Measurements from ENCODE around the gene CYP3A4. TPM values are rescaled to one million over a fixed set of nuclear protein-coding genes. Genes with fewer than 3 reads are reported as not detected.

CYP3A4 gene
- polyA plus RNA-seq, 1 of the 3 experiments (the other 2 are of a cell fraction): not detected

DNA sequence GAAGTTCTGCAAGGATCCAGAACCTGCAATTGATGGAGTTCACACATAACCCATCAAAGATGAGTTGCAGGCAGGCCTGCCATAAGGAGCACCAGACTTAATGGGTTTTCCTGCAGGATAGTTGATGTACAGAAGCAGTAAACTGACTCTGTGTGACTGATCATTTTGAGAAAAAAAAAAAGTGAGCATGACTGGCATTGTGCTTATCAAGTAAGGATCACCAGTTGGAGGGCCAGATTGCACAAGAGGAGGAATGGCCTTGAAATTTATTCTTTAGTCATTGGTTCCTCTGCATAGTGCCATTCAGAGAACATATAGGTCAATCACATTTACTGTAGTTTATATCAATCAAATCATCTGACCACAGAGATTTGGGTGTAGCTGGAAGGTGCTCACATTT lies 47.6 kb upstream of the CYP3A4 start:
- no peak overlapping the region for H2AFZ ChIP-seq (ENCODE audit: low read depth)
- no peaks in the 10 kb centered on the region for H3K9me2 ChIP-seq
- no peak overlapping the region for H3K4me2 ChIP-seq
- no peak for DNase-seq
- CTCF ChIA-PET: interaction anchor here (1.1 kb wide), 1 partner anchor 14 kb away, joined by 3 read pairs; no protein-coding TSS in a partner anchor
- no peaks in the 10 kb centered on the region for H3K4me1 ChIP-seq (ENCODE audit: control insufficient read depth in 1 of 2, insufficient read depth in 2 of 2, low read depth in 1 of 2, low read length in 1 of 2)
- TF ChIP-seq, protein P1, sequence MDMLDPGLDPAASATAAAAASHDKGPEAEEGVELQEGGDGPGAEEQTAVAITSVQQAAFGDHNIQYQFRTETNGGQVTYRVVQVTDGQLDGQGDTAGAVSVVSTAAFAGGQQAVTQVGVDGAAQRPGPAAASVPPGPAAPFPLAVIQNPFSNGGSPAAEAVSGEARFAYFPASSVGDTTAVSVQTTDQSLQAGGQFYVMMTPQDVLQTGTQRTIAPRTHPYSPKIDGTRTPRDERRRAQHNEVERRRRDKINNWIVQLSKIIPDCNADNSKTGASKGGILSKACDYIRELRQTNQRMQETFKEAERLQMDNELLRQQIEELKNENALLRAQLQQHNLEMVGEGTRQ (IDR thresholded peaks at IDR 0.05; ENCODE audit: borderline replicate concordance, low read depth, low read length): no peak
- TF ChIP-seq GATA2 (CRISPR knock-in tag; IDR thresholded peaks at IDR 0.05): no peak
- TF ChIP-seq, protein P2, sequence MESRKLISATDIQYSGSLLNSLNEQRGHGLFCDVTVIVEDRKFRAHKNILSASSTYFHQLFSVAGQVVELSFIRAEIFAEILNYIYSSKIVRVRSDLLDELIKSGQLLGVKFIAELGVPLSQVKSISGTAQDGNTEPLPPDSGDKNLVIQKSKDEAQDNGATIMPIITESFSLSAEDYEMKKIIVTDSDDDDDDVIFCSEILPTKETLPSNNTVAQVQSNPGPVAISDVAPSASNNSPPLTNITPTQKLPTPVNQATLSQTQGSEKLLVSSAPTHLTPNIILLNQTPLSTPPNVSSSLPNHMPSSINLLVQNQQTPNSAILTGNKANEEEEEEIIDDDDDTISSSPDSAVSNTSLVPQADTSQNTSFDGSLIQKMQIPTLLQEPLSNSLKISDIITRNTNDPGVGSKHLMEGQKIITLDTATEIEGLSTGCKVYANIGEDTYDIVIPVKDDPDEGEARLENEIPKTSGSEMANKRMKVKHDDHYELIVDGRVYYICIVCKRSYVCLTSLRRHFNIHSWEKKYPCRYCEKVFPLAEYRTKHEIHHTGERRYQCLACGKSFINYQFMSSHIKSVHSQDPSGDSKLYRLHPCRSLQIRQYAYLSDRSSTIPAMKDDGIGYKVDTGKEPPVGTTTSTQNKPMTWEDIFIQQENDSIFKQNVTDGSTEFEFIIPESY (IDR thresholded peaks at IDR 0.05; ENCODE audit: borderline replicate concordance, low read depth): no peak
- TF ChIP-seq, protein P3, sequence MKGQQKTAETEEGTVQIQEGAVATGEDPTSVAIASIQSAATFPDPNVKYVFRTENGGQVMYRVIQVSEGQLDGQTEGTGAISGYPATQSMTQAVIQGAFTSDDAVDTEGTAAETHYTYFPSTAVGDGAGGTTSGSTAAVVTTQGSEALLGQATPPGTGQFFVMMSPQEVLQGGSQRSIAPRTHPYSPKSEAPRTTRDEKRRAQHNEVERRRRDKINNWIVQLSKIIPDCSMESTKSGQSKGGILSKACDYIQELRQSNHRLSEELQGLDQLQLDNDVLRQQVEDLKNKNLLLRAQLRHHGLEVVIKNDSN (IDR thresholded peaks at IDR 0.05; ENCODE audit: borderline replicate concordance, low read depth): no peak
- TF ChIP-seq FOXM1 (IDR thresholded peaks at IDR 0.05; ENCODE audit: low read depth): no peak
- TF ChIP-seq, protein P4, sequence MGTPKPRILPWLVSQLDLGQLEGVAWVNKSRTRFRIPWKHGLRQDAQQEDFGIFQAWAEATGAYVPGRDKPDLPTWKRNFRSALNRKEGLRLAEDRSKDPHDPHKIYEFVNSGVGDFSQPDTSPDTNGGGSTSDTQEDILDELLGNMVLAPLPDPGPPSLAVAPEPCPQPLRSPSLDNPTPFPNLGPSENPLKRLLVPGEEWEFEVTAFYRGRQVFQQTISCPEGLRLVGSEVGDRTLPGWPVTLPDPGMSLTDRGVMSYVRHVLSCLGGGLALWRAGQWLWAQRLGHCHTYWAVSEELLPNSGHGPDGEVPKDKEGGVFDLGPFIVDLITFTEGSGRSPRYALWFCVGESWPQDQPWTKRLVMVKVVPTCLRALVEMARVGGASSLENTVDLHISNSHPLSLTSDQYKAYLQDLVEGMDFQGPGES (IDR thresholded peaks at IDR 0.05; ENCODE audit: low read depth, low read length): no peak
- TF ChIP-seq RFX5 (IDR thresholded peaks at IDR 0.05; ENCODE audit: low read length): no peak
- no peak for TF ChIP-seq GABPA (IDR thresholded peaks at IDR 0.05; ENCODE audit: low read depth)
- no peak for TF ChIP-seq TEAD4 (IDR thresholded peaks at IDR 0.05; ENCODE audit: borderline replicate concordance, insufficient read depth)
- H3K27ac ChIP-seq (ENCODE audit: low read depth in 2 of 2, low read length in 1 of 2): no peak overlapping the region
- H3K9ac ChIP-seq: no peak overlapping the region
- H3K79me2 ChIP-seq (ENCODE audit: insufficient read depth): no peaks in the 10 kb centered on the region
- peaks cover 26% of the 10 kb centered on the region for H3K27me3 ChIP-seq (ENCODE audit: insufficient read depth)
- no peaks in the 10 kb centered on the region for H3K36me3 ChIP-seq (replicated peaks in 1 of 2; ENCODE audit: control insufficient read depth in 1 of 2, insufficient read depth in 2 of 2, low read length in 1 of 2)
- no peaks in the 10 kb centered on the region for H3F3A ChIP-seq (replicated peaks; ENCODE audit: insufficient read depth)
- POLR2A ChIA-PET: no interaction called here
- no peak overlapping the region for H3K4me3 ChIP-seq (ENCODE audit: low read depth in 2 of 2, low read length in 1 of 2)
- no peaks in the 10 kb centered on the region for H4K20me1 ChIP-seq (ENCODE audit: insufficient read depth)
- H3K9me3 ChIP-seq: no peaks in the 10 kb centered on the region

DNA sequence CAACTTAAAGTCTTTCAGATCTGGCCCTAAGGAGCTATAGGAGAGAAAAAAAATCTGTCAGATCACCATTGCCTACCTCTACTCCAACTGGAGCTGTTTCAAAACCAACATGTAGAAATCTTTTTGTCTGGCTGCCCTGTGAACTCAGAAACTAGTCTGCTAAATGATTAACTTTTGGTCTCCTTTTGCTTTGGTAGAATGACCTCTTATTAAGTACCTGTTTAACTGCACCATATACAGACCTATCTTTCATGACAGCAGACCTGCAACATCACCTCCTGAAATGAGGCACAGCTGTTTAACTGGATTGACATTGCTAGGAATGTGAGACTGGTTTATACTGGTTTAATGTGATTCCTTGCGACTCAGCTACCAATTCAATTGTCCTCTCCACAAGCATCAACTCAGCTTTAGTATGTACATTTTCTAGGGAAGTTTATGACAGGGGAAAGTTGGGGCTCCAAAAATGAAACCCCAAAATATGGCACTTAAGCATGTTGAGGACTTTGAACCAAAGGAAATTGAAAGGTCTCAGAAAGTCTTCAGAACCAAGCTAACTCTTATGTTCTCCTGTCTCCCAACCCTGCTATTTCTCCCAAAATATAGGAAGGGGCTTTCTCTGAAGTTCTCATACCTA lies 45.7 kb upstream of the CYP3A4 start:
- no peaks in the 10 kb centered on the region for H3K4me1 ChIP-seq (ENCODE audit: control insufficient read depth in 1 of 2, insufficient read depth in 2 of 2, low read depth in 1 of 2, low read length in 1 of 2)
- WGBS (ENCODE audit: low lambda C conversion rate): 37% methylated on average over 1 of the region's 1 CpG
- no peaks in the 10 kb centered on the region for H3K36me3 ChIP-seq (replicated peaks in 1 of 2; ENCODE audit: control insufficient read depth in 1 of 2, insufficient read depth in 2 of 2, low read length in 1 of 2)
- no peaks in the 10 kb centered on the region for H3F3A ChIP-seq (replicated peaks; ENCODE audit: insufficient read depth)
- H3K9me3 ChIP-seq: no peaks in the 10 kb centered on the region
- ChIA-PET CTCF (interaction anchor here (1.2 kb wide), 1 partner anchor 12 kb away, joined by 3 read pairs; no protein-coding TSS in a partner anchor), POLR2A (no interaction called here)
- H2AFZ ChIP-seq (ENCODE audit: low read depth): no peak overlapping the region
- H3K27me3 ChIP-seq (ENCODE audit: insufficient read depth): peaks cover 34% of the 10 kb centered on the region
- H4K20me1 ChIP-seq (ENCODE audit: insufficient read depth): no peaks in the 10 kb centered on the region
- no peak overlapping the region for H3K9ac ChIP-seq
- no peaks in the 10 kb centered on the region for H3K79me2 ChIP-seq (ENCODE audit: insufficient read depth)
- no peaks in the 10 kb centered on the region for H3K9me2 ChIP-seq
- no peak for DNase-seq
- no peak overlapping the region for H3K27ac ChIP-seq (ENCODE audit: low read depth in 2 of 2, low read length in 1 of 2)
- H3K4me3 ChIP-seq (ENCODE audit: low read depth in 2 of 2, low read length in 1 of 2): no peak overlapping the region
- H3K4me2 ChIP-seq: no peak overlapping the region
- TF ChIP-seq RCOR1 (IDR thresholded peaks at IDR 0.05; ENCODE audit: low read length) (no peak), TCF12 (IDR thresholded peaks at IDR 0.05) (no peak), EP300 (IDR thresholded peaks at IDR 0.05; ENCODE audit: borderline replicate concordance in 1 of 2, low read depth in 1 of 2, low read length in 1 of 2) (no peak), RXRA (IDR thresholded peaks at IDR 0.05; ENCODE audit: borderline replicate concordance, low read depth) (no peak), TEAD4 (IDR thresholded peaks at IDR 0.05; ENCODE audit: borderline replicate concordance, insufficient read depth) (no peak), YY1 (IDR thresholded peaks at IDR 0.05; ENCODE audit: low read depth) (no peak), NFIC (IDR thresholded peaks at IDR 0.05; ENCODE audit: borderline replicate concordance) (no peak)
- TF ChIP-seq, protein P5, sequence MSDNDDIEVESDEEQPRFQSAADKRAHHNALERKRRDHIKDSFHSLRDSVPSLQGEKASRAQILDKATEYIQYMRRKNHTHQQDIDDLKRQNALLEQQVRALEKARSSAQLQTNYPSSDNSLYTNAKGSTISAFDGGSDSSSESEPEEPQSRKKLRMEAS (IDR thresholded peaks at IDR 0.05; ENCODE audit: low read depth): no peak
- TF ChIP-seq, protein P3 (IDR thresholded peaks at IDR 0.05; ENCODE audit: borderline replicate concordance, low read depth): no peak
- TF ChIP-seq, protein P2 (IDR thresholded peaks at IDR 0.05; ENCODE audit: borderline replicate concordance, low read depth): no peak
- TF ChIP-seq, protein P4 (IDR thresholded peaks at IDR 0.05; ENCODE audit: low read depth, low read length): no peak
